BE2C (cell line): Measurements from ENCODE around the gene VMAC.

Source experiments
- DNase-seq: peaks from one replicate; pipeline ENCODE4 v3.0.0-alpha.2; 2020
- H3K27me3 ChIP-seq: fragments of 250-450 bp; sonication (Bioruptor Pico); 2 replicates; pipeline ENCODE4 v1.5.1; 2020; ENCODE audit warnings: mild to moderate bottlenecking
- H3K36me3 ChIP-seq: fragments of 250-450 bp; sonication (Bioruptor Pico); 2 replicates; pipeline ENCODE4 v1.5.1; 2020; ENCODE audit warnings: mild to moderate bottlenecking
- H3K4me1 ChIP-seq: fragments of 250-450 bp; sonication (Bioruptor Pico); 2 replicates; pipeline ENCODE4 v1.5.1; 2020
- H3K4me3 ChIP-seq: 2 replicates; pipeline ENCODE4 v1.5.1; 2011; ENCODE audit warnings: low read depth, low read length
- H3K9me3 ChIP-seq: fragments of 250-450 bp; sonication (Bioruptor Pico); 2 replicates; pipeline ENCODE4 v1.5.1; 2020
- CTCF ChIP-seq: IDR thresholded peaks from 2 replicates; pipeline ENCODE4 v1.5.1; 2012; ENCODE audit warnings: mild to moderate bottlenecking, low read depth, low read length

VMAC gene

GRCh38 chr19:5947435-5947834, 42.8 kb downstream of the VMAC start:
- DNase-seq: no peak
- no peak for TF ChIP-seq CTCF
- Histone ChIP-seq H3K4me1 (peaks cover 27% of the 10 kb centered on the region), H3K9me3 (0 out of 2 replicates have a peak, but pooled peaks cover 3% of the 10 kb centered on the region), H3K36me3 (peaks cover 32% of the 10 kb centered on the region), H3K4me3 (no peak overlapping the region), H3K27me3 (no peaks in the 10 kb centered on the region)

GRCh38 chr19:5948752-5949564, 44.3 kb downstream of the VMAC start:
- peak; percentile 42 for DNase-seq
- Histone ChIP-seq H3K36me3 (peaks cover 31% of the 10 kb centered on the region), H3K4me1 (peaks cover 37% of the 10 kb centered on the region), H3K9me3 (no peaks in the 10 kb centered on the region), H3K4me3 (no peak overlapping the region), H3K27me3 (no peaks in the 10 kb centered on the region)
- no peak for TF ChIP-seq CTCF

GRCh38 chr19:5949792-5950305, 45.2 kb downstream of the VMAC start:
- no peak for TF ChIP-seq CTCF
- Histone ChIP-seq H3K36me3 (peaks cover 31% of the 10 kb centered on the region), H3K4me1 (peaks cover 44% of the 10 kb centered on the region), H3K27me3 (no peaks in the 10 kb centered on the region), H3K4me3 (no peak overlapping the region), H3K9me3 (no peaks in the 10 kb centered on the region)
- DNase-seq: no peak

- DNase-seq: no peak
- no peaks in the 10 kb centered on the region for H3K27me3 ChIP-seq
- peaks cover 23% of the 10 kb centered on the region for H3K36me3 ChIP-seq
- H3K4me1 ChIP-seq: peaks cover 53% of the 10 kb centered on the region
- no peak for TF ChIP-seq CTCF
- H3K4me3 ChIP-seq: no peak overlapping the region
- no peaks in the 10 kb centered on the region for H3K9me3 ChIP-seq
Measured at GRCh38 chr19:5950741-5951140, 46.1 kb downstream of the VMAC start.

GRCh38 chr19:5951338-5951861, 46.7 kb downstream of the VMAC start:
- no peak for TF ChIP-seq CTCF
- no peaks in the 10 kb centered on the region for H3K27me3 ChIP-seq
- peaks cover 16% of the 10 kb centered on the region for H3K36me3 ChIP-seq
- no peak overlapping the region for H3K4me3 ChIP-seq
- no peaks in the 10 kb centered on the region for H3K9me3 ChIP-seq
- peaks cover 57% of the 10 kb centered on the region for H3K4me1 ChIP-seq
- DNase-seq: no peak
